Esophagus (tissue), 2 donors: ENCODE data around the gene TBC1D24. TPM values are rescaled to one million over a fixed set of nuclear protein-coding genes. Genes with fewer than 3 reads are reported as not detected.
"Not testable (repeated sequence)": the region's sequence is repeated elsewhere in the genome, so short reads cannot be mapped to it uniquely, and the experiment has no call there.

Experiments used
- H3K27ac ChIP-seq, 2 donors: one replicate each; pipeline ENCODE4 v1.5.1; 2013; ENCODE audit warnings: low read depth in 2 of 2, mild to moderate bottlenecking in 2 of 2, inconsistent platforms in 1 of 2, low read length in 1 of 2, moderate library complexity in 1 of 2
- H3K27me3 ChIP-seq, 2 donors: one replicate each; pipeline ENCODE4 v1.6.1; 2013; ENCODE audit warnings: low read length in 2 of 2, control low read depth in 1 of 2, mild to moderate bottlenecking in 1 of 2; ENCODE audit not compliant: insufficient read depth in 2 of 2, control insufficient read depth in 1 of 2
- H3K36me3 ChIP-seq, 2 donors: one replicate each; pipeline ENCODE4 v1.6.1; 2013; ENCODE audit warnings: low read length in 1 of 2; ENCODE audit not compliant: control insufficient read depth in 2 of 2, insufficient read depth in 2 of 2
- H3K4me1 ChIP-seq, 2 donors: one replicate each; pipeline ENCODE4 v1.6.1; 2013; ENCODE audit warnings: low read length in 1 of 2; ENCODE audit not compliant: control insufficient read depth in 2 of 2, insufficient read depth in 2 of 2
- H3K4me3 ChIP-seq, 2 donors: one replicate each; pipeline ENCODE4 v1.5.1; 2013; ENCODE audit warnings: low read length in 2 of 2, mild to moderate bottlenecking in 2 of 2, low read depth in 1 of 2, moderate library complexity in 1 of 2
- H3K9me3 ChIP-seq, 2 donors: one replicate each; pipeline ENCODE4 v1.6.1; 2013; ENCODE audit warnings: mild to moderate bottlenecking in 2 of 2, low read depth in 1 of 2, low read length in 1 of 2, moderate library complexity in 1 of 2; ENCODE audit not compliant: control insufficient read depth in 2 of 2, insufficient read depth in 1 of 2
- WGBS, 2 donors: extraction: QIAGEN DNeasy Blood & Tissue Kit; methylation state at CpG; one replicate each; pipeline ENCODE4 v1.1.7; 2013; 5-methylcytosine and 5-hydroxymethylcytosine counted together
- polyA plus RNA-seq, 2 donors: library from polyadenylated mRNA; stranded (reverse); fragments of 200-250 nt; gene quantifications; one replicate each; pipeline ENCODE4 v1.2.3, GENCODE V29; 2013
- donor health status: healthy with polysubstance abuse.
- donor health status: Bipolar disorder and iron deficiency.

Gene TBC1D24
- polyA plus RNA-seq, 2 donors, result 1.3 to 2.8 TPM

- H3K9me3 ChIP-seq, result no peaks in the 10 kb centered on the region
- 85 to 89% methylated on average over 11 of the region's 11 CpGs for WGBS, 2 donors
Measured at GRCh38 chr16:2533912-2534311, 59.0 kb downstream of the TBC1D24 start.

GRCh38 chr16:2534335-2534734 is 59.4 kb downstream of the TBC1D24 start:
- not testable (repeated sequence) for H3K27me3 ChIP-seq, H3K9me3 ChIP-seq, H3K27ac ChIP-seq, H3K4me3 ChIP-seq
- peaks cover 0 to 15% of the 10 kb centered on the region in 2 donors for H3K36me3 ChIP-seq
- peaks cover 6 to 17% of the 10 kb centered on the region in 2 donors for H3K4me1 ChIP-seq
- WGBS, 2 donors, result 88 to 90% methylated on average over 5 of the region's 5 CpGs

More at GRCh38 chr16:2533912-2534311, 59.0 kb downstream of the TBC1D24 start:
- Histone ChIP-seq H3K4me3 (no peak overlapping the region), H3K36me3 (peaks cover 1 to 19% of the 10 kb centered on the region in 2 donors), H3K27me3 (no peaks in the 10 kb centered on the region), H3K27ac (no peak overlapping the region), H3K4me1 (peaks cover 6 to 15% of the 10 kb centered on the region in 2 donors)

- 69 to 83% methylated on average over 9 of the region's 9 CpGs for WGBS, 2 donors
- no peak overlapping the region for H3K4me3 ChIP-seq
- H3K4me1 ChIP-seq, result peaks cover 6 to 20% of the 10 kb centered on the region in 2 donors
- no peaks in the 10 kb centered on the region for H3K27me3 ChIP-seq
- H3K27ac ChIP-seq, result peak overlapping the region in 1 of 2 donors; percentile 81
- peaks cover 0 to 5% of the 10 kb centered on the region in 2 donors for H3K36me3 ChIP-seq
- H3K9me3 ChIP-seq, result no peaks in the 10 kb centered on the region
Measured at GRCh38 chr16:2535625-2536013, 60.7 kb downstream of the TBC1D24 start.

- Histone ChIP-seq H3K9me3 (no peaks in the 10 kb centered on the region), H3K4me3 (peak within 1 kb of the TSS; percentile 76 to 91), H3K4me1 (peaks cover 3 to 15% of the 10 kb centered on the region in 2 donors), H3K27me3 (no peaks in the 10 kb centered on the region), H3K36me3 (no peaks in the 10 kb centered on the region), H3K27ac (peak within 1 kb of the TSS; percentile 98 to 99)
- WGBS, 2 donors, result 0% methylated on average over 71 to 126 of the region's 126 CpGs
Measured at GRCh38 chr16:2537451-2538379, 62.8 kb downstream of the TBC1D24 start, which contains the start of gene PDPK1. Gene PDPK1, plus strand, starts transcription at chr16:2538021. Its CDS starts 92 bp downstream, at chr16:2538113.

GRCh38 chr16:2539192-2539844 is 64.4 kb downstream of the TBC1D24 start:
- not testable (repeated sequence) for H3K9me3 ChIP-seq, H3K27me3 ChIP-seq, H3K36me3 ChIP-seq
- Histone ChIP-seq H3K4me1 (peaks cover 3 to 15% of the 10 kb centered on the region in 2 donors), H3K4me3 (peak overlapping the region in 1 of 2 donors; percentile 11), H3K27ac (peak overlapping the region in 1 of 2 donors; percentile 21)
- WGBS, 2 donors, result 79 to 83% methylated on average over 24 of the region's 24 CpGs

GRCh38 chr16:2539845-2540458 is 65.0 kb downstream of the TBC1D24 start:
- H3K27ac ChIP-seq, H3K9me3 ChIP-seq, H3K36me3 ChIP-seq, H3K27me3 ChIP-seq, H3K4me3 ChIP-seq: not testable (repeated sequence)
- 44 to 56% methylated on average over 13 to 14 of the region's 14 CpGs for WGBS, 2 donors
- H3K4me1 ChIP-seq, result peaks cover 3 to 15% of the 10 kb centered on the region in 2 donors

- 70 to 78% methylated on average over 4 of the region's 4 CpGs for WGBS, 2 donors
- H3K27me3 ChIP-seq, H3K27ac ChIP-seq, H3K9me3 ChIP-seq, H3K4me3 ChIP-seq, H3K36me3 ChIP-seq: not testable (repeated sequence)
- H3K4me1 ChIP-seq, result peaks cover 3 to 14% of the 10 kb centered on the region in 2 donors
Measured at GRCh38 chr16:2540912-2541311, 66.0 kb downstream of the TBC1D24 start.

GRCh38 chr16:2541409-2541808 is 66.5 kb downstream of the TBC1D24 start:
- not testable (repeated sequence) for H3K36me3 ChIP-seq, H3K27ac ChIP-seq, H3K4me3 ChIP-seq, H3K27me3 ChIP-seq, H3K4me1 ChIP-seq, H3K9me3 ChIP-seq
- 35 to 66% methylated on average over 5 to 6 of the region's 6 CpGs for WGBS, 2 donors

- not testable (repeated sequence) for H3K27ac ChIP-seq, H3K4me1 ChIP-seq, H3K4me3 ChIP-seq, H3K9me3 ChIP-seq, H3K36me3 ChIP-seq, H3K27me3 ChIP-seq
- WGBS, 2 donors, result 83 to 91% methylated on average over 14 of the region's 14 CpGs
Measured at GRCh38 chr16:2543771-2544170, 68.8 kb downstream of the TBC1D24 start.
